H1 (cell line): Measurements from ENCODE around the gene MOGAT2. TPM values are rescaled to one million over a fixed set of nuclear protein-coding genes. Genes with fewer than 3 reads are reported as not detected.
A peak's percentile ranks its signal among the peaks of the same experiment; 100 is the strongest.

ENCODE experiments used
- CTCF ChIA-PET: fragments of 300-600 bp; sonication (Branson Sonifier 250); formaldehyde crosslinking; loops from one replicate; lab custom pipeline; 2021; ENCODE audit not compliant: partially characterized antibody; lab: Charles Lee
- POLR2A ChIA-PET: fragments of 300-600 bp; sonication (Branson Sonifier 250); formaldehyde crosslinking; loops from one replicate; lab custom pipeline; 2021; ENCODE audit warnings: inconsistent platforms; ENCODE audit not compliant: partially characterized antibody; lab: Charles Lee
- DNase-seq, 2 experiments: peaks; one replicate each; pipeline versions ENCODE4 v3.0.0 to v3.0.0-alpha.2; 2010 to 2022; ENCODE audit warnings: low spot score in 2 of 2, low read depth in 1 of 2, mixed read lengths in 1 of 2
- FAIRE-seq: peaks from 2 replicates; lab custom pipeline; 2011; peaks lifted over from hg19 to GRCh38; lab: Jason Lieb, UNC
- H2AFZ ChIP-seq: 2 replicates; pipeline ENCODE4 v1.8.1; 2012; ENCODE audit warnings: low read length, inconsistent platforms
- H2AK5ac ChIP-seq: 2 replicates; pipeline ENCODE4 v1.6.1; 2013; ENCODE audit warnings: low read depth, low read length
- H2BK120ac ChIP-seq: replicated peaks from 2 replicates; pipeline ENCODE3; 2013; ENCODE audit warnings: low read depth, low read length, inconsistent platforms
- H2BK12ac ChIP-seq: 2 replicates; pipeline ENCODE4 v1.6.1; 2013; ENCODE audit warnings: low read depth, low read length
- H2BK15ac ChIP-seq: 2 replicates; pipeline ENCODE4 v1.6.1; 2013; ENCODE audit warnings: low read length
- H2BK20ac ChIP-seq: 2 replicates; pipeline ENCODE4 v1.6.1; 2013; ENCODE audit warnings: low read length
- H2BK5ac ChIP-seq: 2 replicates; pipeline ENCODE4 v1.6.1; 2013; ENCODE audit warnings: low read depth, low read length
- H3K14ac ChIP-seq: 2 replicates; pipeline ENCODE4 v1.6.1; 2013; ENCODE audit warnings: inconsistent platforms; ENCODE audit not compliant: insufficient read length
- H3K18ac ChIP-seq: 2 replicates; pipeline ENCODE4 v1.6.1; 2013; ENCODE audit warnings: low read length; ENCODE audit errors: extremely low read depth
- H3K23ac ChIP-seq: 2 replicates; pipeline ENCODE4 v1.6.1; 2013; ENCODE audit warnings: inconsistent platforms; ENCODE audit not compliant: insufficient read length
- H3K23me2 ChIP-seq: 2 replicates; pipeline ENCODE4 v1.6.1; 2013; ENCODE audit warnings: low read depth, low read length
- H3K27ac ChIP-seq: 2 replicates; pipeline ENCODE4 v1.6.1; 2011; ENCODE audit warnings: low read depth, low read length, inconsistent platforms
- H3K27me3 ChIP-seq, 4 experiments: replicated peaks in 1 of 4; 1 replicate in 1 of 4; 2 replicates in 3 of 4; pipeline versions ENCODE4 v1.6.1 to v1.8.1; 2011 to 2013; ENCODE audit warnings: low read length in 3 of 4, mild to moderate bottlenecking in 3 of 4, inconsistent platforms in 2 of 4, mixed read lengths in 2 of 4, moderate library complexity in 1 of 4; ENCODE audit not compliant: control insufficient read depth in 3 of 4, insufficient read depth in 3 of 4; ENCODE audit errors: extremely low read depth in 1 of 4
- H3K36me3 ChIP-seq, 4 experiments: 2 replicates each; pipeline versions ENCODE4 v1.6.1 to v1.8.1; 2011 to 2013; ENCODE audit warnings: mild to moderate bottlenecking in 4 of 4, low read length in 3 of 4, moderate library complexity in 2 of 4, control low read depth in 1 of 4, inconsistent platforms in 1 of 4; ENCODE audit not compliant: insufficient read depth in 4 of 4, control insufficient read depth in 2 of 4
- H3K4ac ChIP-seq: replicated peaks from 2 replicates; pipeline ENCODE3; 2013; ENCODE audit warnings: low read length, low read depth, mixed read lengths, inconsistent platforms; ENCODE audit not compliant: insufficient read length
- H3K4me1 ChIP-seq, 4 experiments: replicated peaks in 1 of 4; 1 replicate in 1 of 4; 2 replicates in 3 of 4; pipeline versions ENCODE4 v1.6.1 to v1.8.1; 2011 to 2013; ENCODE audit warnings: low read length in 3 of 4, inconsistent platforms in 2 of 4, mixed read lengths in 1 of 4; ENCODE audit not compliant: insufficient read depth in 4 of 4, control insufficient read depth in 3 of 4
- H3K4me2 ChIP-seq, 2 experiments: 2 replicates each; pipeline versions ENCODE4 v1.6.1 to v1.8.1; 2011 to 2013; ENCODE audit warnings: low read depth in 2 of 2, low read length in 2 of 2, control low read depth in 1 of 2, inconsistent platforms in 1 of 2, mild to moderate bottlenecking in 1 of 2; ENCODE audit not compliant: insufficient read depth in 1 of 2
- H3K4me3 ChIP-seq, 4 experiments: fragments of 200-600, 300-600 bp in 1 of 4; sonication (generic), shearing (Covaris generic), sonication (Bioruptor Twin) in 1 of 4; 2 replicates each; pipeline versions ENCODE4 v1.5.1 to v1.8.1; 2011 to 2016; ENCODE audit warnings: low read length in 4 of 4, low read depth in 3 of 4, control low read depth in 2 of 4, inconsistent platforms in 2 of 4, mild to moderate bottlenecking in 2 of 4, mixed read lengths in 1 of 4, moderate library complexity in 1 of 4; ENCODE audit not compliant: insufficient read depth in 2 of 4; ENCODE audit errors: extremely low read depth in 1 of 4
- H3K56ac ChIP-seq: replicated peaks from 2 replicates; pipeline ENCODE3; 2013; ENCODE audit warnings: low read depth, mild to moderate bottlenecking, mixed read lengths, low read length, inconsistent platforms; ENCODE audit not compliant: insufficient read length
- H3K79me1 ChIP-seq: 2 replicates; pipeline ENCODE4 v1.6.1; 2013; ENCODE audit warnings: low read depth, low read length, control low read depth
- H3K79me2 ChIP-seq, 2 experiments: 2 replicates each; pipeline versions ENCODE4 v1.6.1 to v1.8.1; 2012 to 2013; ENCODE audit warnings: low read length in 2 of 2, mild to moderate bottlenecking in 2 of 2, inconsistent platforms in 1 of 2; ENCODE audit not compliant: insufficient read depth in 2 of 2, control insufficient read depth in 1 of 2
- H3K9ac ChIP-seq, 4 experiments: replicated peaks in 1 of 4; 1 replicate in 1 of 4; 2 replicates in 3 of 4; pipeline versions ENCODE4 v1.6.1 to v1.8.1; 2011 to 2013; ENCODE audit warnings: low read depth in 3 of 4, low read length in 3 of 4, control low read depth in 2 of 4, mild to moderate bottlenecking in 2 of 4, moderate library complexity in 2 of 4, inconsistent platforms in 1 of 4; ENCODE audit errors: extremely low read depth in 1 of 4
- H3K9me3 ChIP-seq, 2 experiments: 2 replicates each; pipeline versions ENCODE4 v1.6.1 to v1.8.1; 2012 to 2013; ENCODE audit warnings: mild to moderate bottlenecking in 2 of 2, moderate library complexity in 2 of 2, control low read depth in 1 of 2, inconsistent platforms in 1 of 2, low read depth in 1 of 2, low read length in 1 of 2, mixed read lengths in 1 of 2; ENCODE audit not compliant: insufficient read depth in 2 of 2
- H4K20me1 ChIP-seq, 2 experiments: replicated peaks in 1 of 2; 2 replicates each; pipeline versions ENCODE3 to v1.8.1; 2011 to 2013; ENCODE audit warnings: inconsistent platforms in 2 of 2, low read length in 2 of 2, mild to moderate bottlenecking in 1 of 2; ENCODE audit not compliant: insufficient read depth in 2 of 2, control insufficient read depth in 1 of 2
- H4K5ac ChIP-seq: 2 replicates; pipeline ENCODE4 v1.6.1; 2013; ENCODE audit warnings: low read length, low read depth, mixed read lengths, inconsistent platforms; ENCODE audit not compliant: insufficient read length
- H4K8ac ChIP-seq: 2 replicates; pipeline ENCODE4 v1.8.0; 2013; ENCODE audit warnings: mild to moderate bottlenecking, moderate library complexity, low read length, inconsistent platforms; ENCODE audit not compliant: insufficient read depth; ENCODE audit errors: extremely low read depth
- H4K91ac ChIP-seq: replicated peaks from 2 replicates; pipeline ENCODE3; 2013; ENCODE audit warnings: low read length, mixed read lengths, inconsistent platforms; ENCODE audit not compliant: insufficient read length
- ASH2L ChIP-seq: fragments of 200-600, 300-600 bp; sonication (generic); IDR thresholded peaks from one replicate; pipeline ENCODE4 v1.7.1; 2017; ENCODE audit warnings: low read length
- CBX5 ChIP-seq: fragments of 300-800, 300-1000 bp; sonication (generic); IDR thresholded peaks from 2 replicates; pipeline ENCODE4 v1.7.1; 2016; ENCODE audit warnings: antibody characterized with exemption, low read length, low read depth
- CHD2 ChIP-seq: IDR thresholded peaks from 2 replicates; pipeline ENCODE4 v1.6.1; 2012; ENCODE audit warnings: low read length, improper control_type of control experiment
- CTBP2 ChIP-seq: IDR thresholded peaks from 2 replicates; pipeline ENCODE4 v1.7.0; 2011; ENCODE audit warnings: borderline replicate concordance, mild to moderate bottlenecking, moderate library complexity, mixed read lengths, low read length; ENCODE audit not compliant: insufficient read depth, insufficient read length
- FOSL1 ChIP-seq: IDR thresholded peaks from 2 replicates; pipeline ENCODE4 v1.6.1; 2011; ENCODE audit warnings: mild to moderate bottlenecking, low read depth, low read length, moderate library complexity; ENCODE audit not compliant: insufficient read depth
- NRF1 ChIP-seq: IDR thresholded peaks from 2 replicates; pipeline ENCODE4 v1.6.1; 2011; ENCODE audit warnings: mild to moderate bottlenecking, low read depth, low read length, improper control_type of control experiment
- SIN3A ChIP-seq, 2 experiments: IDR thresholded peaks in 1 of 2; conservative IDR thresholded peaks in 1 of 2; 2 replicates each; pipeline ENCODE4 v1.6.1; 2011 to 2012; ENCODE audit warnings: low read length in 2 of 2, improper control_type of control experiment in 1 of 2, low read depth in 1 of 2, mild to moderate bottlenecking in 1 of 2
- SUZ12 ChIP-seq: fragments of 200-600 bp; sonication (generic); IDR thresholded peaks from 2 replicates; pipeline ENCODE4 v1.6.1; 2012; ENCODE audit warnings: mild to moderate bottlenecking, inconsistent platforms, low read length, moderate library complexity, mixed read lengths
- TAF1 ChIP-seq: IDR thresholded peaks from 2 replicates; pipeline ENCODE4 v1.6.1; 2011; ENCODE audit warnings: mild to moderate bottlenecking, low read depth, low read length
- TAF7 ChIP-seq: optimal IDR thresholded peaks from 2 replicates; pipeline ENCODE3; 2011; ENCODE audit warnings: low read depth, mild to moderate bottlenecking, inconsistent platforms, low read length, moderate library complexity, borderline replicate concordance
- WGBS, 2 experiments: shearing (Covaris generic) in 1 of 2; methylation state at CpG; one replicate each; pipeline versions ENCODE4 v1.1.6 to v1.1.7; 2013 to 2015; ENCODE audit warnings: low lambda C conversion rate in 2 of 2, mixed read lengths in 2 of 2, inconsistent platforms in 1 of 2, low coverage in 1 of 2, missing lambda C conversion rate in 1 of 2; ENCODE audit not compliant: insufficient replicate concordance in 2 of 2, insufficient coverage in 1 of 2, insufficient read length in 1 of 2; ENCODE audit errors: extremely low coverage in 1 of 2, missing lambda C conversion rate in 1 of 2; 5-methylcytosine and 5-hydroxymethylcytosine counted together
- polyA plus RNA-seq, 7 experiments: library from polyadenylated mRNA; depleted of rRNA in 3 of 7; stranded (reverse) in 5 of 7; unstranded in 2 of 7; fragments of >200 nt in 5 of 7; fragments of 200-250 nt in 2 of 7; gene quantifications; 1 replicate in 5 of 7; 2 replicates in 1 of 7; 4 replicates in 1 of 7; pipeline versions ENCODE4 v1.2.1 to v1.2.3, GENCODE V29; 2011 to 2013; ENCODE audit warnings: missing spikeins in 2 of 7, mixed read lengths in 2 of 7
- total RNA-seq: library from RNA; stranded (reverse); fragmentation: NEBNext Ultra II Directional; extraction: Animal tissue kit (Norgen Biotek cat#: 25700); gene quantifications from 2 replicates; pipeline ENCODE4 v1.2.1, GENCODE V29; 2021
- TF ChIP-seq, protein P1 (sequence below): IDR thresholded peaks from 2 replicates; pipeline ENCODE4 v1.6.1; 2012; ENCODE audit warnings: inconsistent platforms
- TF ChIP-seq, protein P2 (sequence below): IDR thresholded peaks from 2 replicates; pipeline ENCODE4 v1.6.1; 2012; ENCODE audit warnings: inconsistent platforms
- TF ChIP-seq, protein P3 (sequence below): IDR thresholded peaks from 2 replicates; pipeline ENCODE4 v1.6.1; 2011; ENCODE audit warnings: low read depth, mild to moderate bottlenecking, low read length; ENCODE audit not compliant: insufficient read depth

Gene MOGAT2
- total and polyA plus RNA-seq, 2 of the 8 experiments (the other 6 are each of a cell fraction or from before 2014, with no cell fraction given): not detected

DNA sequence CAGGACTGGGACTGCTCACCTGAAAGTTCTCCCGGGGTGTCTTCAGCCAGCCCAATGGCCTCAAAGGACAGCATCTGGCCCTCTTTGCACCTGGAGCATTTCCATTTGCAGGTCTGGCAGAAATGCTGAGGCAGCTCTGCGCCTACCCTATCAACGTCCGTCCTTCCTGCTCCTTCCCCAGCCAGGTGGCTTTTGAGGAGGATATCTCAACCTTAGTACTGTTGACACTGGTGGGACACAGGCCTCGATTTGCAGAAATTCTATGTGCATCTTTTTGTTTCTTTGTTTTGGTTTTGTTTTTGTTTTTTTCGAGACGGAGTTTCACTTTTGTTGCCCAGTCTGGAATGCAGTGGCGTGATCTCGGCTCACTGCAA is 5.0 kb downstream of the MOGAT2 start:
- Histone ChIP-seq H2BK120ac (no peak overlapping the region), H4K8ac (no peak overlapping the region), H2BK5ac (no peak overlapping the region), H2AFZ (no peak overlapping the region), H3K4me1 (no peaks in the 10 kb centered on the region), H3K4me3 (no peak overlapping the region), H3K23me2 (no peaks in the 10 kb centered on the region), H3K36me3 (no peaks in the 10 kb centered on the region), H4K91ac (no peak overlapping the region), H2BK15ac (no peak overlapping the region), H3K9ac (no peak overlapping the region), H3K18ac (no peak overlapping the region), H3K56ac (no peak overlapping the region), H3K79me2 (no peaks in the 10 kb centered on the region), H3K23ac (no peak overlapping the region), H3K9me3 (no peaks in the 10 kb centered on the region), H2BK12ac (peak overlapping the region; percentile 27; the same call in 1 of the 2 replicates), H4K20me1 (no peaks in the 10 kb centered on the region), H3K14ac (no peak overlapping the region), H2BK20ac (no peak overlapping the region), H3K4me2 (no peak overlapping the region), H3K79me1 (no peaks in the 10 kb centered on the region), H3K27ac (no peak overlapping the region), H2AK5ac (no peak overlapping the region), H3K27me3 (peaks cover 0 to 15% (median 0%) of the 10 kb centered on the region in 4 experiments; a peak in 3 of 7 replicates), H4K5ac (no peak overlapping the region), H3K4ac (no peak overlapping the region)
- FAIRE-seq (no peak), DNase-seq (no peak)
- 94% methylated on average over 9 of the region's 9 CpGs; no CpG with 5 or more reads in 1 of the 2 experiments for WGBS, 2 experiments
- no peak for TF ChIP-seq SUZ12
- TF ChIP-seq, protein P1, sequence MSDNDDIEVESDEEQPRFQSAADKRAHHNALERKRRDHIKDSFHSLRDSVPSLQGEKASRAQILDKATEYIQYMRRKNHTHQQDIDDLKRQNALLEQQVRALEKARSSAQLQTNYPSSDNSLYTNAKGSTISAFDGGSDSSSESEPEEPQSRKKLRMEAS: no peak
- TF ChIP-seq FOSL1: no peak
- no peak for TF ChIP-seq CTBP2
- TF ChIP-seq, protein P2, sequence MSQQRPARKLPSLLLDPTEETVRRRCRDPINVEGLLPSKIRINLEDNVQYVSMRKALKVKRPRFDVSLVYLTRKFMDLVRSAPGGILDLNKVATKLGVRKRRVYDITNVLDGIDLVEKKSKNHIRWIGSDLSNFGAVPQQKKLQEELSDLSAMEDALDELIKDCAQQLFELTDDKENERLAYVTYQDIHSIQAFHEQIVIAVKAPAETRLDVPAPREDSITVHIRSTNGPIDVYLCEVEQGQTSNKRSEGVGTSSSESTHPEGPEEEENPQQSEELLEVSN: no peak
- no peak for TF ChIP-seq SIN3A (conservative IDR thresholded peaks at IDR 0.05 in 1 of 2, IDR thresholded peaks at IDR 0.05 in 1 of 2; ENCODE audit: low read depth in 1 of 2, low read length in 2 of 2)
- TF ChIP-seq, protein P3, sequence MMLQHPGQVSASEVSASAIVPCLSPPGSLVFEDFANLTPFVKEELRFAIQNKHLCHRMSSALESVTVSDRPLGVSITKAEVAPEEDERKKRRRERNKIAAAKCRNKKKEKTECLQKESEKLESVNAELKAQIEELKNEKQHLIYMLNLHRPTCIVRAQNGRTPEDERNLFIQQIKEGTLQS: no peak
- TF ChIP-seq CBX5: no peak
- TF ChIP-seq TAF1: no peak
- no peak for TF ChIP-seq CHD2
- TF ChIP-seq NRF1: no peak
- TF ChIP-seq ASH2L: no peak
- no peak for TF ChIP-seq TAF7
- ChIA-PET CTCF (interaction anchor here (0.6 to 2.8 kb wide), 22 partner anchors 8 to 1911 kb away, joined by 3 to 21 read pairs (median 4); no protein-coding TSS in a partner anchor), POLR2A (no interaction called here)
